GM12878 (cell line): ENCODE results near the gene VWA3B. TPM values are rescaled to one million over a fixed set of nuclear protein-coding genes. Genes with fewer than 3 reads are reported as not detected.

ENCODE experiments used
- ATAC-seq: fragments of 200-7000 bp; cut with Tn5 transposase; 3 replicates; pipeline ENCODE4 v1.9.1; 2020; ENCODE audit warnings: mild to moderate bottlenecking, moderate library complexity
- BruUV-seq: library from RNA; stranded (reverse); fragments of 400-500 nt; replicated peaks from 2 replicates; lab custom pipeline; 2021; lab: Mats Ljungman, UMichigan
- CTCF ChIA-PET: fragments of 300-600 bp; sonication (Branson Sonifier 250); formaldehyde crosslinking; extraction: SDS; loops from one replicate; lab custom pipeline; 2021; ENCODE audit warnings: inconsistent platforms; lab: Yijun Ruan, JAX
- POLR2A ChIA-PET: fragments of 350-600 bp; formaldehyde crosslinking; extraction: SDS; loops from one replicate; lab custom pipeline; 2021; ENCODE audit warnings: inconsistent platforms; lab: Charles Lee
- RAD21 ChIA-PET: fragments of 300-600 bp; sonication (Branson Sonifier 250); formaldehyde crosslinking; loops from one replicate; lab custom pipeline; 2023; ENCODE audit warnings: antibody characterized with exemption; ENCODE audit not compliant: unreplicated experiment; lab: Charles Lee
- SMC1A ChIA-PET: fragments of 300-600 bp; sonication (Branson Sonifier 250); formaldehyde crosslinking; loops from one replicate; lab custom pipeline; 2023; ENCODE audit not compliant: unreplicated experiment, uncharacterized antibody; lab: Charles Lee
- DNase-seq: peaks from one replicate; pipeline ENCODE4 v3.0.0-alpha.2; 2011; ENCODE audit warnings: low read depth, low spot score
- FAIRE-seq: peaks from 3 replicates; lab custom pipeline; 2011; peaks lifted over from hg19 to GRCh38; lab: Jason Lieb, UNC
- H2AFZ ChIP-seq: 2 replicates; pipeline ENCODE4 v1.6.0; 2011; ENCODE audit warnings: low read depth, low read length, control low read depth; ENCODE audit not compliant: control insufficient read depth
- H3K27ac ChIP-seq: 2 replicates; pipeline ENCODE4 v1.5.1; 2011; ENCODE audit warnings: control low read depth; ENCODE audit not compliant: control insufficient read depth, insufficient read depth
- H3K27me3 ChIP-seq, 2 experiments: replicated peaks in 1 of 2; 2 replicates each; pipeline versions ENCODE4 v1.6.0 to v1.6.1; 2011; ENCODE audit warnings: low read length in 1 of 2; ENCODE audit not compliant: control insufficient read depth in 2 of 2, insufficient read depth in 2 of 2
- H3K36me3 ChIP-seq, 2 experiments: 2 replicates each; pipeline ENCODE4 v1.5.1; 2011; ENCODE audit warnings: low read length in 1 of 2; ENCODE audit not compliant: control insufficient read depth in 2 of 2, insufficient read depth in 2 of 2
- H3K4me1 ChIP-seq: 2 replicates; pipeline ENCODE4 v1.6.1; 2011; ENCODE audit warnings: mild to moderate bottlenecking, low read length, moderate library complexity, mixed read lengths; ENCODE audit not compliant: control insufficient read depth, insufficient read depth
- H3K4me2 ChIP-seq: 2 replicates; pipeline ENCODE4 v1.6.0; 2011; ENCODE audit warnings: control low read depth; ENCODE audit not compliant: control insufficient read depth, insufficient read depth
- H3K4me3 ChIP-seq: fragments of 200-600 bp; sonication (generic); 2 replicates; pipeline ENCODE4 v1.5.1; 2016
- H3K79me2 ChIP-seq: 2 replicates; pipeline ENCODE4 v1.6.0; 2011; ENCODE audit warnings: low read length; ENCODE audit not compliant: control insufficient read depth, insufficient read depth
- H3K9ac ChIP-seq: 2 replicates; pipeline ENCODE4 v1.8.0; 2011; ENCODE audit warnings: low read length, control low read depth, mixed read lengths; ENCODE audit not compliant: control insufficient read depth, insufficient read depth
- H3K9me3 ChIP-seq: replicated peaks from 3 replicates; pipeline ENCODE4 v1.5.1; 2011; ENCODE audit warnings: mild to moderate bottlenecking, low read length; ENCODE audit not compliant: control insufficient read depth, insufficient read depth
- H4K20me1 ChIP-seq: 2 replicates; pipeline ENCODE4 v1.6.0; 2011; ENCODE audit not compliant: control insufficient read depth, insufficient read depth
- ASH2L ChIP-seq: fragments of 300-600, 200-600 bp; sonication (generic); IDR thresholded peaks from 2 replicates; pipeline ENCODE4 v1.6.1; 2017; ENCODE audit warnings: low read depth, mild to moderate bottlenecking, borderline replicate concordance
- BMI1 ChIP-seq: fragments of 450-650 bp; IDR thresholded peaks from 2 replicates; pipeline ENCODE4 v1.6.1; 2016; ENCODE audit warnings: mild to moderate bottlenecking, moderate library complexity, borderline replicate concordance
- BRCA1 ChIP-seq: IDR thresholded peaks from 2 replicates; pipeline ENCODE4 v1.6.1; 2011; ENCODE audit warnings: low read depth, low read length, improper control_type of control experiment
- CHD2 ChIP-seq: IDR thresholded peaks from 2 replicates; pipeline ENCODE4 v1.6.1; 2011; ENCODE audit warnings: low read depth, low read length, improper control_type of control experiment, borderline replicate concordance
- DPF2 ChIP-seq: fragments of 450-650 bp; IDR thresholded peaks from 2 replicates; pipeline ENCODE4 v1.6.1; 2017; ENCODE audit warnings: mild to moderate bottlenecking
- ESRRA ChIP-seq: IDR thresholded peaks from 2 replicates; pipeline ENCODE4 v1.6.1; 2012; ENCODE audit warnings: mild to moderate bottlenecking, low read length, improper control_type of control experiment
- FOXK2 ChIP-seq: fragments of 450-650 bp; IDR thresholded peaks from 2 replicates; pipeline ENCODE4 v1.6.1; 2017; ENCODE audit warnings: mild to moderate bottlenecking, moderate library complexity
- HCFC1 ChIP-seq: fragments of 150-350 bp; IDR thresholded peaks from 2 replicates; pipeline ENCODE4 v1.6.1; 2014; ENCODE audit warnings: low read length
- IRF3 ChIP-seq: fragments of 450-650 bp; IDR thresholded peaks from 2 replicates; pipeline ENCODE4 v1.6.1; 2014; ENCODE audit warnings: mild to moderate bottlenecking
- NFXL1 ChIP-seq: fragments of 450-650 bp; IDR thresholded peaks from 2 replicates; pipeline ENCODE4 v1.6.1; 2017; ENCODE audit warnings: antibody characterized with exemption, mild to moderate bottlenecking, borderline replicate concordance
- RB1 ChIP-seq: fragments of 450-650 bp; formaldehyde crosslinking; IDR thresholded peaks from 2 replicates; pipeline ENCODE4 v1.6.1; 2017; ENCODE audit warnings: mild to moderate bottlenecking, borderline replicate concordance
- SIN3A ChIP-seq: IDR thresholded peaks from 2 replicates; pipeline ENCODE4 v1.6.1; 2012; ENCODE audit warnings: low read depth, low read length, improper control_type of control experiment
- SRF ChIP-seq, 2 experiments: IDR thresholded peaks; 2 replicates each; pipeline ENCODE4 v1.6.1; 2011; ENCODE audit warnings: low read depth in 2 of 2, low read length in 2 of 2, mild to moderate bottlenecking in 1 of 2, moderate library complexity in 1 of 2
- TARDBP ChIP-seq: IDR thresholded peaks from 2 replicates; pipeline ENCODE4 v1.6.1; 2016; ENCODE audit warnings: borderline replicate concordance
- TCF7 ChIP-seq: IDR thresholded peaks from 2 replicates; pipeline ENCODE4 v1.6.1; 2014; ENCODE audit warnings: antibody characterized with exemption, borderline replicate concordance
- USF1 ChIP-seq: IDR thresholded peaks from 2 replicates; pipeline ENCODE4 v1.6.1; 2011; ENCODE audit warnings: borderline replicate concordance, low read depth, mild to moderate bottlenecking, moderate library complexity, mixed read lengths, low read length; ENCODE audit not compliant: insufficient read depth; ENCODE audit errors: extremely low read length
- ZNF274 ChIP-seq: IDR thresholded peaks from one replicate; pipeline ENCODE4 v1.8.0; 2011; ENCODE audit not compliant: insufficient read length, insufficient read depth
- whole genome bisulfite sequencing: methylation state at CpG from one replicate; pipeline ENCODE4 v1.1.6; 2016; ENCODE audit warnings: low lambda C conversion rate; ENCODE audit not compliant: insufficient replicate concordance, insufficient coverage; ENCODE audit errors: missing lambda C conversion rate; 5-methylcytosine and 5-hydroxymethylcytosine counted together
- in situ Hi-C: fragments of 300-500 bp; cut with MboI; formaldehyde crosslinking; loops from 9 replicates; pipeline ENCODE4 v1.14.3; 2018; ENCODE audit warnings: mixed read lengths
- intact Hi-C: fragments of 100-400 bp; cut with micrococcal nuclease; formaldehyde crosslinking; loops from one replicate; pipeline ENCODE4 v1.14.2; 2022; ENCODE audit not compliant: unreplicated experiment
- polyA plus RNA-seq, 11 experiments: library from polyadenylated mRNA; depleted of rRNA in 4 of 11; unstranded in 6 of 11; stranded (reverse) in 5 of 11; fragments of >200 nt; fragmentation: Nextera tagmentation in 4 of 11; fragmentation: Illumina TruSeq in 1 of 11; extraction: Ambion mirVana in 4 of 11; extraction: Trizol in 1 of 11; gene quantifications; 1 replicate in 1 of 11; 2 replicates in 10 of 11; pipeline versions ENCODE4 v1.2.1 to v1.2.3, GENCODE V29; 2011 to 2016; ENCODE audit warnings: inconsistent platforms in 2 of 11, missing spikeins in 2 of 11, low read depth in 1 of 11
- total RNA-seq, 4 experiments: library from RNA; depleted of rRNA in 3 of 4; stranded (reverse); fragments of >200 nt in 3 of 4; fragmentation: Illumina TruSeq in 1 of 4; extraction: Trizol in 1 of 4; gene quantifications; 2 replicates each; pipeline versions ENCODE4 v1.2.1 to v1.2.3, GENCODE V29; 2013 to 2021
- TF ChIP-seq, protein P1 (sequence below): fragments of 450-650 bp; IDR thresholded peaks from 2 replicates; pipeline ENCODE4 v1.6.1; 2016; ENCODE audit warnings: mild to moderate bottlenecking
- TF ChIP-seq, protein P2 (sequence below): IDR thresholded peaks from 2 replicates; pipeline ENCODE4 v1.6.1; 2012; ENCODE audit warnings: low read depth, low read length, improper control_type of control experiment
- TF ChIP-seq, protein P3 (sequence below): IDR thresholded peaks from 2 replicates; pipeline ENCODE4 v1.6.1; 2012; ENCODE audit warnings: low read length, inconsistent platforms

Gene VWA3B
- total and polyA plus RNA-seq, 10 of the 15 experiments (the other 5 are each of a cell fraction or from before 2014, with no cell fraction given) = 0.04 to 0.86 (median 0.19) TPM; not detected in 4

- WGBS = 58% methylated on average over 8 of the region's 8 CpGs
- Histone ChIP-seq H3K4me2 (no peak overlapping the region), H3K4me1 (peaks cover 4% of the 10 kb centered on the region), H3K79me2 (no peaks in the 10 kb centered on the region), H2AFZ (no peak overlapping the region), H4K20me1 (no peaks in the 10 kb centered on the region), H3K4me3 (no peak overlapping the region), H3K9me3 (no peaks in the 10 kb centered on the region), H3K9ac (no peak overlapping the region), H3K36me3 (no peaks in the 10 kb centered on the region), H3K27me3 (no peaks in the 10 kb centered on the region; a peak in 1 of 4 replicates), H3K27ac (no peak overlapping the region)
- RAD21 ChIA-PET = interaction anchor here (1.0 kb wide), 1 partner anchor 40 kb away, joined by 3 read pairs; no protein-coding TSS in a partner anchor
- no TSS peak for BruUV-seq
- DNase-seq (no peak), FAIRE-seq (no peak), ATAC-seq (no peak)
- POLR2A ChIA-PET = no interaction called here
- in situ Hi-C loops = no loop called here
- intact Hi-C loops = no loop called here
- CTCF ChIA-PET = interaction anchor here (1.0 kb wide), 1 partner anchor 381 kb away, joined by 3 read pairs; no protein-coding TSS in a partner anchor
- TF ChIP-seq SRF (IDR thresholded peaks at IDR 0.05; ENCODE audit: low read depth in 2 of 2, low read length in 2 of 2) (no peak), TARDBP (no peak), BMI1 (no peak), ASH2L (no peak), CHD2 (no peak), USF1 (no peak), FOXK2 (no peak), NFXL1 (no peak), TCF7 (no peak), ESRRA (no peak), DPF2 (no peak), RB1 (no peak), BRCA1 (no peak), SIN3A (no peak), HCFC1 (no peak), ZNF274 (no peak), IRF3 (no peak)
- TF ChIP-seq, protein P1, sequence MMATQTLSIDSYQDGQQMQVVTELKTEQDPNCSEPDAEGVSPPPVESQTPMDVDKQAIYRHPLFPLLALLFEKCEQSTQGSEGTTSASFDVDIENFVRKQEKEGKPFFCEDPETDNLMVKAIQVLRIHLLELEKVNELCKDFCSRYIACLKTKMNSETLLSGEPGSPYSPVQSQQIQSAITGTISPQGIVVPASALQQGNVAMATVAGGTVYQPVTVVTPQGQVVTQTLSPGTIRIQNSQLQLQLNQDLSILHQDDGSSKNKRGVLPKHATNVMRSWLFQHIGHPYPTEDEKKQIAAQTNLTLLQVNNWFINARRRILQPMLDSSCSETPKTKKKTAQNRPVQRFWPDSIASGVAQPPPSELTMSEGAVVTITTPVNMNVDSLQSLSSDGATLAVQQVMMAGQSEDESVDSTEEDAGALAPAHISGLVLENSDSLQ = no peak
- TF ChIP-seq, protein P2, sequence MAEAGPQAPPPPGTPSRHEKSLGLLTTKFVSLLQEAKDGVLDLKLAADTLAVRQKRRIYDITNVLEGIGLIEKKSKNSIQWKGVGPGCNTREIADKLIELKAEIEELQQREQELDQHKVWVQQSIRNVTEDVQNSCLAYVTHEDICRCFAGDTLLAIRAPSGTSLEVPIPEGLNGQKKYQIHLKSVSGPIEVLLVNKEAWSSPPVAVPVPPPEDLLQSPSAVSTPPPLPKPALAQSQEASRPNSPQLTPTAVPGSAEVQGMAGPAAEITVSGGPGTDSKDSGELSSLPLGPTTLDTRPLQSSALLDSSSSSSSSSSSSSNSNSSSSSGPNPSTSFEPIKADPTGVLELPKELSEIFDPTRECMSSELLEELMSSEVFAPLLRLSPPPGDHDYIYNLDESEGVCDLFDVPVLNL = no peak
- TF ChIP-seq, protein P3, sequence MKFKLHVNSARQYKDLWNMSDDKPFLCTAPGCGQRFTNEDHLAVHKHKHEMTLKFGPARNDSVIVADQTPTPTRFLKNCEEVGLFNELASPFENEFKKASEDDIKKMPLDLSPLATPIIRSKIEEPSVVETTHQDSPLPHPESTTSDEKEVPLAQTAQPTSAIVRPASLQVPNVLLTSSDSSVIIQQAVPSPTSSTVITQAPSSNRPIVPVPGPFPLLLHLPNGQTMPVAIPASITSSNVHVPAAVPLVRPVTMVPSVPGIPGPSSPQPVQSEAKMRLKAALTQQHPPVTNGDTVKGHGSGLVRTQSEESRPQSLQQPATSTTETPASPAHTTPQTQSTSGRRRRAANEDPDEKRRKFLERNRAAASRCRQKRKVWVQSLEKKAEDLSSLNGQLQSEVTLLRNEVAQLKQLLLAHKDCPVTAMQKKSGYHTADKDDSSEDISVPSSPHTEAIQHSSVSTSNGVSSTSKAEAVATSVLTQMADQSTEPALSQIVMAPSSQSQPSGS = no peak
- SMC1A ChIA-PET = interaction anchor here (0.7 kb wide), 1 partner anchor 116 kb away, joined by 3 read pairs; no protein-coding TSS in a partner anchor
These were observed 34.2 kb downstream of the VWA3B start for GRCh38 chr2:98121149-98121548.
